GM18507 (cell line): ENCODE results near the gene SPDYE3.

Source experiments
- DNase-seq: peaks from one replicate; pipeline ENCODE4 v3.0.0; 2011; ENCODE audit warnings: low read depth; ENCODE audit not compliant: insufficient read length; ENCODE audit errors: extremely low spot score
- FAIRE-seq: peaks from 2 replicates; lab custom pipeline; 2011; peaks lifted over from hg19 to GRCh38; lab: Jason Lieb, UNC

Gene SPDYE3

GRCh38 chr7:100366411-100367250 is 59.1 kb downstream of the SPDYE3 start:
- FAIRE-seq: peak; percentile 52
- no peak for DNase-seq

GRCh38 chr7:100367251-100367620 is 59.7 kb downstream of the SPDYE3 start:
- no peak for FAIRE-seq
- no peak for DNase-seq

GRCh38 chr7:100367676-100368613 is 60.4 kb downstream of the SPDYE3 start:
- peak; percentile 59 for FAIRE-seq
- no peak for DNase-seq

GRCh38 chr7:100369105-100369504 is 61.6 kb downstream of the SPDYE3 start:
- DNase-seq (no peak), FAIRE-seq (peak; percentile 96)

GRCh38 chr7:100370303-100370702 is 62.8 kb downstream of the SPDYE3 start:
- DNase-seq: no peak
- FAIRE-seq: no peak

GRCh38 chr7:100370746-100371145 is 63.2 kb downstream of the SPDYE3 start:
- no peak for DNase-seq
- no peak for FAIRE-seq

GRCh38 chr7:100371561-100372171 is 64.2 kb downstream of the SPDYE3 start:
- no peak for DNase-seq
- no peak for FAIRE-seq
